A673 (cell line): ENCODE data around the gene SLC50A1. TPM values are rescaled to one million over a fixed set of nuclear protein-coding genes. Genes with fewer than 3 reads are reported as not detected.
"Not testable (repeated sequence)": the region's sequence is repeated elsewhere in the genome, so short reads cannot be mapped to it uniquely, and the experiment has no call there.

Experiments used
- BruUV-seq: library from RNA; stranded (reverse); fragments of 400-500 nt; replicated peaks from 2 replicates; lab custom pipeline; 2021; lab: Mats Ljungman, UMichigan
- CTCF ChIA-PET: fragments of 300-600 bp; sonication (Branson Sonifier 250); formaldehyde crosslinking; loops from one replicate; lab custom pipeline; 2022; ENCODE audit warnings: antibody characterized with exemption; lab: Charles Lee
- POLR2A ChIA-PET: fragments of 300-600 bp; sonication (Branson Sonifier 250); formaldehyde crosslinking; loops from one replicate; lab custom pipeline; 2022; ENCODE audit warnings: antibody characterized with exemption; ENCODE audit not compliant: low non-redundant PET; lab: Charles Lee
- DNase-seq: peaks from one replicate; pipeline ENCODE4 v3.0.0-alpha.2; 2015; ENCODE audit warnings: low spot score
- H3K27ac ChIP-seq: fragments of 200-600 bp; sonication (generic); 2 replicates; pipeline ENCODE4 v1.5.1; 2016; ENCODE audit warnings: mixed run types, low read depth, mild to moderate bottlenecking, mixed read lengths, antibody characterized with exemption, low read length; ENCODE audit not compliant: poor library complexity, severe bottlenecking
- H3K27me3 ChIP-seq: fragments of 200-600 bp; sonication (generic); replicated peaks from 2 replicates; pipeline ENCODE4 v1.6.1; 2017; ENCODE audit warnings: mixed run types, low read depth, mild to moderate bottlenecking, mixed read lengths, antibody characterized with exemption, low read length; ENCODE audit not compliant: insufficient read depth, poor library complexity
- H3K36me3 ChIP-seq: fragments of 200-600 bp; sonication (generic); 2 replicates; pipeline ENCODE4 v1.6.1; 2016; ENCODE audit warnings: mixed run types, mild to moderate bottlenecking, mixed read lengths, antibody characterized with exemption, low read length; ENCODE audit not compliant: insufficient read depth, poor library complexity, severe bottlenecking
- H3K4me1 ChIP-seq: fragments of 200-600 bp; sonication (generic); 2 replicates; pipeline ENCODE4 v1.6.1; 2017; ENCODE audit warnings: mixed run types, mild to moderate bottlenecking, mixed read lengths, antibody characterized with exemption, low read length; ENCODE audit not compliant: insufficient read depth, poor library complexity, severe bottlenecking
- H3K4me3 ChIP-seq: fragments of 200-600 bp; sonication (generic); 2 replicates; pipeline ENCODE4 v1.5.1; 2016; ENCODE audit warnings: low read depth, mixed run types, mild to moderate bottlenecking, mixed read lengths, low read length; ENCODE audit not compliant: poor library complexity, severe bottlenecking
- H3K9me3 ChIP-seq: fragments of 200-600 bp; sonication (generic); 2 replicates; pipeline ENCODE4 v1.6.1; 2016; ENCODE audit warnings: mixed run types, low read depth, mild to moderate bottlenecking, mixed read lengths, antibody characterized with exemption, low read length; ENCODE audit not compliant: poor library complexity, severe bottlenecking
- CTCF ChIP-seq: fragments of 300-800, 200-600 bp; sonication (generic); conservative IDR thresholded peaks from 2 replicates; pipeline ENCODE4 v1.5.1; 2017; ENCODE audit warnings: low read depth, mild to moderate bottlenecking, antibody characterized with exemption, low read length, moderate library complexity, mixed read lengths
- EZH2 ChIP-seq: fragments of 200-600 bp; sonication (generic); IDR thresholded peaks from 2 replicates; pipeline ENCODE4 v1.6.1; 2017; ENCODE audit warnings: borderline replicate concordance, low read depth, mild to moderate bottlenecking, mixed read lengths, antibody characterized with exemption, low read length; ENCODE audit not compliant: poor library complexity, severe bottlenecking
- intact Hi-C: fragments of 100-400 bp; cut with micrococcal nuclease; formaldehyde crosslinking; loops from one replicate; pipeline ENCODE4 v1.10.0; 2022; ENCODE audit not compliant: unreplicated experiment
- total RNA-seq: library from RNA; stranded (reverse); gene quantifications from 2 replicates; pipeline ENCODE4 v1.2.3, GENCODE V29; 2021

The SLC50A1 gene
- total RNA-seq, 1 experiment from 2014 or later: 30.3 TPM

- no peaks in the 10 kb centered on the region for H3K9me3 ChIP-seq
- peaks cover 7% of the 10 kb centered on the region for H3K36me3 ChIP-seq
- H3K27ac ChIP-seq: no peak overlapping the region
- intact Hi-C loops: no loop called here
- H3K4me3 ChIP-seq: no peak overlapping the region
- no peaks in the 10 kb centered on the region for H3K27me3 ChIP-seq
- no peak for DNase-seq
- POLR2A ChIA-PET: no interaction called here
- BruUV-seq: no TSS peak
- H3K4me1 ChIP-seq: peaks cover 5% of the 10 kb centered on the region
- TF ChIP-seq EZH2: no peak
- TF ChIP-seq CTCF: no peak
- CTCF ChIA-PET: interaction anchor here (0.5 to 5.3 kb wide), 2 partner anchors 76 to 167 kb away, joined by 4 to 89 read pairs; no protein-coding TSS in a partner anchor
Observed at GRCh38 chr1:155166051-155166470, 30.4 kb downstream of the SLC50A1 start.

- POLR2A ChIA-PET: no interaction called here
- Histone ChIP-seq H3K27ac (no peak overlapping the region), H3K9me3 (no peaks in the 10 kb centered on the region), H3K27me3 (no peaks in the 10 kb centered on the region), H3K4me1 (peaks cover 5% of the 10 kb centered on the region), H3K4me3 (no peak overlapping the region), H3K36me3 (peaks cover 7% of the 10 kb centered on the region)
- CTCF ChIA-PET: interaction anchor here (0.5 to 5.3 kb wide), 10 partner anchors 15 to 168 kb away, joined by 3 to 89 read pairs (median 7); no protein-coding TSS in a partner anchor
- BruUV-seq: no TSS peak
- DNase-seq: peak; percentile 31
- no peak for TF ChIP-seq CTCF
- intact Hi-C loops: no loop called here
Observed at GRCh38 chr1:155166471-155167165, 31.0 kb downstream of the SLC50A1 start.

- DNase-seq: peak; percentile 93
- intact Hi-C loops: loop anchor here (1.0 kb wide), 1 partner anchor 76 kb away; no protein-coding TSS in a partner anchor
- Histone ChIP-seq H3K9me3 (no peaks in the 10 kb centered on the region), H3K27me3 (no peaks in the 10 kb centered on the region), H3K4me3 (peak overlapping the region; percentile 11), H3K27ac (no peak overlapping the region), H3K36me3 (peaks cover 7% of the 10 kb centered on the region), H3K4me1 (peaks cover 12% of the 10 kb centered on the region)
- POLR2A ChIA-PET: interaction anchor here (0.6 kb wide), 1 partner anchor 61 kb away, joined by 4 read pairs; no protein-coding TSS in a partner anchor
- CTCF ChIA-PET: interaction anchor here (0.5 to 5.3 kb wide), 11 partner anchors 8 to 401 kb away, joined by 3 to 89 read pairs (median 5); no protein-coding TSS in a partner anchor
- TF ChIP-seq EZH2: no peak
- TF ChIP-seq CTCF: peak; percentile 98
- no TSS peak for BruUV-seq
Observed at GRCh38 chr1:155167166-155168104, 31.8 kb downstream of the SLC50A1 start.

- H3K36me3 ChIP-seq, H3K27ac ChIP-seq, DNase-seq, H3K4me3 ChIP-seq, POLR2A ChIA-PET, H3K27me3 ChIP-seq, BruUV-seq, H3K9me3 ChIP-seq: not testable (repeated sequence)
- H3K4me1 ChIP-seq: peaks cover 13% of the 10 kb centered on the region
- intact Hi-C loops: loop anchor here (1.0 kb wide), 1 partner anchor 77 kb away; no protein-coding TSS in a partner anchor
- CTCF ChIA-PET: interaction anchor here (0.5 to 5.3 kb wide), 11 partner anchors 8 to 400 kb away, joined by 3 to 89 read pairs (median 5); no protein-coding TSS in a partner anchor
Observed at GRCh38 chr1:155168105-155168445, 32.4 kb downstream of the SLC50A1 start.
